ENCODE results near the gene DNAJB14.

The DNAJB14 gene

GRCh38 chr4:99861120-99861905 is 85.1 kb downstream of the DNAJB14 start:
- DNase-seq = peak; percentile 86

GRCh38 chr4:99860521-99860920 is 85.9 kb downstream of the DNAJB14 start:
- DNase-seq = no peak

- DNase-seq = no peak
Observed at GRCh38 chr4:99859618-99860017, 86.8 kb downstream of the DNAJB14 start.

GRCh38 chr4:99857307-99857706 is 89.1 kb downstream of the DNAJB14 start:
- DNase-seq = no peak

GRCh38 chr4:99856166-99856565 is 90.3 kb downstream of the DNAJB14 start:
- peak; percentile 72 for DNase-seq

- DNase-seq = peak; percentile 57
Observed at GRCh38 chr4:99855678-99856077, 90.7 kb downstream of the DNAJB14 start.

GRCh38 chr4:99853999-99854398 is 92.4 kb downstream of the DNAJB14 start:
- no peak for DNase-seq

- DNase-seq = no peak
Observed at GRCh38 chr4:99853190-99853589, 93.2 kb downstream of the DNAJB14 start.

- peak; percentile 60 for DNase-seq
Observed at GRCh38 chr4:99852199-99852749, 94.1 kb downstream of the DNAJB14 start.

GRCh38 chr4:99848591-99849001 is 97.8 kb downstream of the DNAJB14 start:
- peak; percentile 84 for DNase-seq

GRCh38 chr4:99847362-99847976 is 98.9 kb downstream of the DNAJB14 start:
- DNase-seq = peak; percentile 78

- DNase-seq = no peak
Observed at GRCh38 chr4:99846891-99847290, 99.5 kb downstream of the DNAJB14 start.
